NT2/D1 (cell line): ENCODE results near the gene COG4.

ENCODE experiments used
- SUZ12 ChIP-seq: IDR thresholded peaks from 2 replicates; pipeline ENCODE4 v1.6.1; 2011; ENCODE audit not compliant: insufficient read length, insufficient read depth; ENCODE audit errors: extremely low read depth
- YY1 ChIP-seq: IDR thresholded peaks from 2 replicates; pipeline ENCODE4 v1.6.1; 2011; ENCODE audit not compliant: insufficient read length, insufficient read depth
- ZNF274 ChIP-seq: IDR thresholded peaks from 2 replicates; pipeline ENCODE4 v1.6.1; 2011; ENCODE audit warnings: mild to moderate bottlenecking, low read depth, low read length

DNA sequence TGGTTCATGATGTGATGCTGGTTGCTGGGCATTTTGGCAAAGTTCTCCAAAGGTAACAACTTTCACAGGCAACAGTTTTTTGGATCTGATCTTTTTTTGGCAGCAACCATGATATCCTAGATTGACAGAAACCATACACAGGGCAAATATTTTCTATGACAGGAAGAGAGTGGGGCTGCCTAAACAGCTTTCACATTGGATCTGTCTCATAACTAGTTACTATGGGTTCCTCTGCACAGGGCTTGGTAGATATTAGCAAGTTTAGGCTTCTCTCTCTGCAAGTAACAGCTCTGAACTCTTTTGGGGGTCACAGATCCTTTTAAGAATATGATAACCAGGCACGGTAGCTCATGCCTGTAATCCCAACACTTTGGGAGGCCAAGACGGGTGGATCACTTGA, 28.6 kb downstream of the COG4 start:
- TF ChIP-seq SUZ12 (no peak), ZNF274 (no peak), YY1 (no peak)
